Raji (cell line): ENCODE results near the gene TCERG1.

Experiments
- POLR2A ChIP-seq: IDR thresholded peaks from 2 replicates; pipeline ENCODE4 v1.6.1; 2011; ENCODE audit warnings: low read depth, low read length, control low read depth; ENCODE audit not compliant: insufficient read depth

Gene TCERG1

GRCh38 chr5:146529984-146530383 is 82.9 kb downstream of the TCERG1 start:
- no peak for TF ChIP-seq POLR2A

GRCh38 chr5:146533260-146533857 is 86.2 kb downstream of the TCERG1 start:
- no peak for TF ChIP-seq POLR2A

- no peak for TF ChIP-seq POLR2A
Observed at GRCh38 chr5:146533882-146534281, 86.7 kb downstream of the TCERG1 start.

GRCh38 chr5:146538432-146538831 is 91.3 kb downstream of the TCERG1 start:
- no peak for TF ChIP-seq POLR2A

GRCh38 chr5:146539973-146540372 is 92.8 kb downstream of the TCERG1 start:
- no peak for TF ChIP-seq POLR2A

GRCh38 chr5:146540414-146540813 is 93.3 kb downstream of the TCERG1 start:
- no peak for TF ChIP-seq POLR2A

GRCh38 chr5:146541958-146542849 is 95.1 kb downstream of the TCERG1 start:
- no peak for TF ChIP-seq POLR2A

- no peak for TF ChIP-seq POLR2A
Observed at GRCh38 chr5:146544232-146544631, 97.1 kb downstream of the TCERG1 start.

- TF ChIP-seq POLR2A = no peak
Observed at GRCh38 chr5:146548781-146549449, 101.8 kb downstream of the TCERG1 start.

- no peak for TF ChIP-seq POLR2A
Observed at GRCh38 chr5:146549615-146550014, 102.5 kb downstream of the TCERG1 start.

- no peak for TF ChIP-seq POLR2A
Observed at GRCh38 chr5:146553446-146553845, 106.3 kb downstream of the TCERG1 start.

GRCh38 chr5:146560205-146560812 is 113.2 kb downstream of the TCERG1 start:
- TF ChIP-seq POLR2A = no peak
